ENCODE measurements around the gene CLCA1.

The CLCA1 gene

GRCh38 chr1:86468501-86468977 lies at the start of gene CLCA1:
Gene CLCA1, plus strand, starts transcription at chr1:86468927. Its CDS starts 45 bp downstream, at chr1:86468972.
- FAIRE-seq, result no peak
- no peak for DNase-seq (ENCODE audit: insufficient read length, low spot score)

GRCh38 chr1:86419277-86419903 lies 49.3 kb upstream of the CLCA1 start:
- FAIRE-seq, result no peak
- no peak for DNase-seq (ENCODE audit: insufficient read length, low spot score)

DNA sequence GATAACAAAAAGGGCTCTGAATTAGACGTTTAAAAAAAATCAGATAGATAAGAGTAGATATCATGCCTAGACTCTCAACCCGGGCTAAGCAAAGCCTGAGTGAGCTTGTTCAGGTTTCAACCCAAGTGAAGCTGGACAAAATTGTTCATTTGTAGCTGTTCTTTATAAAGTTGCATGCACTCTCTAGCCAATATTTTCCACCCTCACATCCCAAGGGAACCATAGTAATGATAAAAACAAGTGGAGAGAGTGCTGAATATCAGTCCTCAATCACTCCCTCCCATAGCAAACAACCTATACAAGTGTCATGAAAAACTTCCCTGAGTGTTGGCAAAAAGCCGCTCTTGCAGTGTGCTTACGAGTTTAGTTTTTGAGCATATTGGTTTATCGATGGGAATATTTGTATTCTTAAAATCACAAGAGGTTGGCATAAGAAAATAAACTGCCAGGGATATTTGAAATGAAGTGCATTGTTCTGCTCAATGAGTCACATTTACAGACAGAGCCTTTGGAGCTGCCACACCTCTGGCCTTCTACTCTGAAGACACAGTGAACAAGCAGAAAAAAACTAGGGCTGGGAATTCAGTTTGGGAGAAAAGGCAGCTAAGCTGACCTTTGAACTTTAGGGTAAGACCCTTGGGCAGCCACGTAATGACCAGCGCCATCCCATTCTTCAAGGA lies 47.0 kb upstream of the CLCA1 start:
- DNase-seq (ENCODE audit: insufficient read length, low spot score), result no peak
- no peak for FAIRE-seq

- FAIRE-seq (no peak), DNase-seq (ENCODE audit: insufficient read length, low spot score) (no peak)
These were observed 45.3 kb upstream of the CLCA1 start for GRCh38 chr1:86423473-86423872.

- no peak for FAIRE-seq
These were observed 44.9 kb upstream of the CLCA1 start, which contains the start of gene CLCA2 for GRCh38 chr1:86423873-86424272. Gene CLCA2, plus strand, starts transcription at chr1:86424171. Its CDS starts 77 bp downstream, at chr1:86424248.

DNA sequence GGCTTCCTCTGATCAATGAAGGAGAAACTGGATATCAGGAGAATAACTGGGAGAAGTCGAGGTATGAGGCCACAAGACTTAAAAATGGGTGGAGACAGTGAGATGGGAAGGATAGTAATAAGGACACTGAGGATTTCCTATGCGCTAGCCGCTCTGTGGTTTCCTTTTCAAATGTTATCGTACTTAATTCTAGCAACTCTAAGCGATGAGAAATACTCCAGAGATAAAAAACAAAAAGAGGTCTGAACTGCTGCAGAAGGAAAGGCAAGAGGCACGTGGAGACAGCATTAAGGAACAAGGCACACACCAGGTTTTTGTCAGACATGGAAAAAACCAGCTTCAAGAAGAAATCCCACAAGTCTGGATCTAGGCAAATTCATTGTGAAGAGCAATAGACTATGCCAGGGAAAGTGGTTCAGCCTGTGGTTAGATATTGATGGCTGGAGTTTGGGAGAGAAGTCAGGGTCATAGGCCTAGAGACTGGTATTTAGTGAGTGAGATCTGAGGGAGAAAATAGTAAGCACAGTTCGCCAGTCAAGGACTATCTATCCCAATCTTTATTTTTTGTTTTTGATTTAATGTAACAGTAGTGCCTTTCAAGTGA lies 39.5 kb upstream of the CLCA1 start:
- DNase-seq (ENCODE audit: insufficient read length, low spot score), result no peak
- no peak for FAIRE-seq

More at GRCh38 chr1:86423873-86424272, 44.9 kb upstream of the CLCA1 start, which contains the start of gene CLCA2:
- no peak for DNase-seq (ENCODE audit: insufficient read length, low spot score)

GRCh38 chr1:86429835-86430234 lies 38.9 kb upstream of the CLCA1 start:
- DNase-seq (ENCODE audit: insufficient read length, low spot score) (peak; percentile 40), FAIRE-seq (no peak)

- FAIRE-seq (no peak), DNase-seq (ENCODE audit: insufficient read length, low spot score) (no peak)
These were observed 38.4 kb upstream of the CLCA1 start for GRCh38 chr1:86430376-86430775.

- DNase-seq (ENCODE audit: insufficient read length, low spot score) (no peak), FAIRE-seq (no peak)
These were observed 34.7 kb upstream of the CLCA1 start for GRCh38 chr1:86434059-86434458.

DNA sequence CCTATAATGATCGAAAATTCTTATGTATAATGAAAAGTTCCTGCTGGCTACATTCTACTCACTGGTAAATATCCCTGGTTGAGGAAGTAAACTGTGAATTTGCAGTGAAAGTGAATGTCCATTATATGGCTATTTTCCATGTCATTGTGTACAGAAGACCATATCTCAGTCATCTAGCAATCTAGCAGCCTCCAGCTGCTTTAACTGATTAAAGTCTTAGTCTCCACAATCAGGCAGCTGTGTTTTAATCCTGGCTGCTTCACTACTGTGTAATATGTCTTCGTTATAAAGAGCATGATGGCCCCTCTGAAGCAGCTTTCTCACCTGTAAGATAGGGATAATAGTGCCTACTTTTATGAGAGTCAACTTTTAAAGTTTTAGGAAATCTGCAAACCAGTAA lies 33.4 kb upstream of the CLCA1 start:
- FAIRE-seq, result no peak

GRCh38 chr1:86436041-86436440 lies 32.7 kb upstream of the CLCA1 start:
- no peak for DNase-seq (ENCODE audit: insufficient read length, low spot score)

More for the DNA sequence above, 33.4 kb upstream of the CLCA1 start:
- no peak for DNase-seq (ENCODE audit: insufficient read length, low spot score)

GRCh38 chr1:86441581-86441980 lies 27.1 kb upstream of the CLCA1 start:
- FAIRE-seq (no peak), DNase-seq (ENCODE audit: insufficient read length, low spot score) (no peak)

More at GRCh38 chr1:86436041-86436440, 32.7 kb upstream of the CLCA1 start:
- no peak for FAIRE-seq

DNA sequence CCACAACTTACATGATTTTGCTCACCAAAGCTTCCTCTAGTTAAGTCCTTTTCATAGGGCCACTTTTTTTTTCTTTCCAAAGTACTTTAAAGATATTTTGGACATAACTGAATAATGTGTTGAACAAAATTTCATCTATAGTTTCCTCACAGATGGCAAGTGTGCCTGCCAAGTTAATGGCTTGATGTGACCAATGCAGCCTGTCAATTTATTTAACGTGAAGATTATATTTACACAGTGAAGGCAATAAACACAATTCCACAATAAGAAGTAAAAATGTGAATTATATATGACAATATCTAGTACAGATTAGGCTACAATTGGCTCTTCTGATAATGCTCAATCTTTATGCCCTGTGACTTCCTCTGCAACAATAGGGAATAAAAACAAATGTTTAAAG lies 26.7 kb upstream of the CLCA1 start:
- DNase-seq (ENCODE audit: insufficient read length, low spot score), result no peak
- FAIRE-seq, result no peak

GRCh38 chr1:86445919-86446318 lies 22.8 kb upstream of the CLCA1 start:
- FAIRE-seq (no peak), DNase-seq (ENCODE audit: insufficient read length, low spot score) (no peak)

DNA sequence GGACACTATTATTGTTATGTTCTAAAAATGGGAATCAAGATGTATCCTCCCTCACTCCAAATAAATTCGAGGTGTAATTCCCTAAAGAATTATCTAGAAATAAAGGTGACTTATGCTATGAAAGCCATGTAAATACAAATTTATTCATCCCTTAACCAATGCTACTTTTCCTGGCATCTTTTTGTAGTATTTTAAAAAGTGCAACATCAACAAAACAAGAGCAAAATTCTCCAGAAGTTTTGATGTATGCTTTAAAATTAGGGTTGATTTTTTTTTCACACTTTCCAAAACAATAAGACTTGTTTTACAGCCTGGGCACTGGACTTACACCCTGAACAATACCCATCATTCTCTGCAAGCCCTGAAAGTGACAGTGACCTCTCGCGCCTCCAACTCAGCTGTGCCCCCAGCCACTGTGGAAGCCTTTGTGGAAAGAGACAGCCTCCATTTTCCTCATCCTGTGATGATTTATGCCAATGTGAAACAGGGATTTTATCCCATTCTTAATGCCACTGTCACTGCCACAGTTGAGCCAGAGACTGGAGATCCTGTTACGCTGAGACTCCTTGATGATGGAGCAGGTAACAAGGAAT lies 21.4 kb upstream of the CLCA1 start:
- DNase-seq (ENCODE audit: insufficient read length, low spot score) (no peak), FAIRE-seq (no peak)

GRCh38 chr1:86448670-86449069 lies 20.1 kb upstream of the CLCA1 start:
- DNase-seq (ENCODE audit: insufficient read length, low spot score) (no peak), FAIRE-seq (no peak)

DNA sequence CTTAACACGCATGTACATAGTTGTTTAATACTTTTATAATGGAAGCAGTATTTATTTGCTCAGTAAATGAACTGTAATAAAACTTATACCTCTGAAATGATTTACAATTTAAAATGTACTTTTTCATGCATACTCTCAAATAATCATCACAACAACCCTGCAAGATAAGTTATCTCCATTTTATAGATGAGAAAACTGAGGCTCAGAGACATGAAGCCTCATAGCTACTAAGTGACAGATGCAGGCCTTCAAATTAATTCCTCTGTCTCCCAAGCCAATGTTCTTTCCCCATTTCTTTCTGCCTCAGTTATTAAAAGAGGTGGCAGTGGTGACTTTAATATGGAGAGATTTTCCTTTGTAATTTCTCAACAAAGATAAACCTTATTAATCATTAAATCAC lies 19.6 kb upstream of the CLCA1 start:
- FAIRE-seq (no peak), DNase-seq (ENCODE audit: insufficient read length, low spot score) (no peak)

- FAIRE-seq (no peak), DNase-seq (ENCODE audit: insufficient read length, low spot score) (no peak)
These were observed 17.9 kb upstream of the CLCA1 start for GRCh38 chr1:86450847-86451246.

- DNase-seq (ENCODE audit: insufficient read length, low spot score), result no peak
- FAIRE-seq, result no peak
These were observed 15.1 kb upstream of the CLCA1 start for GRCh38 chr1:86453664-86454063.

DNA sequence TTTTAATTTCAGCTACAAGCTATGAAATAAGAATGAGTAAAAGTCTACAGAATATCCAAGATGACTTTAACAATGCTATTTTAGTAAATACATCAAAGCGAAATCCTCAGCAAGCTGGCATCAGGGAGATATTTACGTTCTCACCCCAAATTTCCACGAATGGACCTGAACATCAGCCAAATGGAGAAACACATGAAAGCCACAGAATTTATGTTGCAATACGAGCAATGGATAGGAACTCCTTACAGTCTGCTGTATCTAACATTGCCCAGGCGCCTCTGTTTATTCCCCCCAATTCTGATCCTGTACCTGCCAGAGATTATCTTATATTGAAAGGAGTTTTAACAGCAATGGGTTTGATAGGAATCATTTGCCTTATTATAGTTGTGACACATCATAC lies 13.7 kb upstream of the CLCA1 start:
- no peak for DNase-seq (ENCODE audit: insufficient read length, low spot score)
- no peak for FAIRE-seq

DNA sequence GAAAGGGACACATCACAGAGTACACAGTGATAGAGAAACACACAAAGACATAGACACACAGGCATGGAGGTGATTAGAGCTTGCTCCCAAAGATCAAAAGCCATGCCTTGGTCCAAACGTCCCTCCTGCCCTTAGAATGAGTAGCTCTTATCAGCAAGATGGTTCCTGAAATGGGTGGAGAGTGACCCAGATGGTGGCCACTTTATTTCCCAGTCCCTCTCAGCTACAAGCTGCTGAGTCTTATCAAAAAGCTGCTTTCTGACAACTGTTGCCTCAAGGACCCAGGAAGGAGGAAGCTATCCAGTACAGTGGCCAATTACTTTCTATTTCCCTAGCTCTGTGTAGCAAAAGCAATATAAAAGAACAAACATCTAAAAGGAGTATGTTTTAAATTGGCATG lies 7.7 kb upstream of the CLCA1 start:
- DNase-seq (ENCODE audit: insufficient read length, low spot score), result no peak
- no peak for FAIRE-seq
